GM19324 (cell line): ENCODE data around the gene TRIM14.
"Not testable (repeated sequence)": the region's sequence is repeated elsewhere in the genome, so short reads cannot be mapped to it uniquely, and the experiment has no call there.

Experiments
- ATAC-seq: cut with Tn5 transposase; IDR thresholded peaks from one replicate; pipeline ENCODE4 v1.9.1; 2021; ENCODE audit warnings: mild to moderate bottlenecking, moderate library complexity; ENCODE audit not compliant: unreplicated experiment, low FRiP score

TRIM14 gene

DNA sequence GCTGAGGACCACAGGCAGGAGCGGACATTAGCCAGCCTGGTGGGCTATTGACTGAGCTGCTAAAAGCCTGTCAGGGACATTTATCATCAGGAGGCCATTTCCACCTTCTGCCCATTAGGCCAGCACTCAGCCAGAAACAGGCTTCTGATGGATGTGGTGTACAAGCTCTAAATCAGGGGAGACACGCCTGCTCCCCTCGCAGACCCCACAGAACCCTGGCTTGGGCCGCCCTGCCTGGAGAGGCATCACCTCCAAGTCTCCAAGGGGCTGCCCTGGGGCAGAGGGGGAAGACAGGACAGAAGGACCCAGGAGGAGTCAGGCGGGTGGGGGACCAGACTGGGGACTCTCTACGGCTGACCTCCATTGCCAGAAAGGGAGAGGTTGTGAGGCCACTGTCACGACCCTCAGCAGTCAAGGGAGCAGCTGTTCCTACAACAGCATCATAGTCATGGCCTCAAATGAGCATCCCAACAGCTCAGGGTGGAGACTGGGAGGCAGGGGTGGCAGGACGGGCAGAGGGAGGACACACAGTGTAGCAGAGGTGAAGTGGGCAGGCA, 24.0 kb upstream of the TRIM14 start:
- ATAC-seq: no peak

DNA sequence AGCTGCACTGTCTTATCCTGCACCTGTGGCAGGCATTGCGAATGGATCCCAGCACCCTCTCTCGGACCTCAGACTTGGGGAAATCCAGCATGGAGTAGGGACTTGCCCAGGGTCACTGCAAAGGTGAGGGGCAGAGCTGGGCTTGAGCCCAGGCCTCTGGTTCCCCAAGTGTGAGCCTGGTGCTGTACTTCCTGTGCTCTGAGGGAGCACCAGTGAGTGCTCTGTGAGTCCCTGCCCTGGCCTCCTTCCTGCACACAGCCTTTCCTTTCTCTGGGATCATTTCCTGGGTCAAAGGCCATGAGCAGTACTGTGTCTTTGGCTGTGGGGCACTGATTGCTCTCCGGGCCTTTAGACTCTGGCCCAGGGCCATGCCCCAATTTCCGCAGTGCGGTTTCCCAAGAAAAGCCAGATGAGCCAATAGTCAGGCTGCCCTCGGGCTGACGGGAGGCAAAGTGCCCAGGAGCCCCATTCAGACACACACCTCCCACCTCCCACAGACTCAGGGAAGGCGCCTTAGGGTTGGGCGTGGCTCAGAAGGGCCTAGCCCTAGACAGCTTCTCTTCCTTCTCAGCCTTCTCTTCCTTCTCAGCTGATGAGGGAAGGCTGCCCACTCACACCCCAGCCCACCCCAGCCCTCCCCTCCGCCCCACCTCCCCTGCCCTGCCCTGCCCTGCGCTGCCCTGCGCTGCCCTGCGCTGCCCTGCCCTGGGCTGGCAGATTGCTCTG, 23.3 kb upstream of the TRIM14 start:
- ATAC-seq: no peak

DNA sequence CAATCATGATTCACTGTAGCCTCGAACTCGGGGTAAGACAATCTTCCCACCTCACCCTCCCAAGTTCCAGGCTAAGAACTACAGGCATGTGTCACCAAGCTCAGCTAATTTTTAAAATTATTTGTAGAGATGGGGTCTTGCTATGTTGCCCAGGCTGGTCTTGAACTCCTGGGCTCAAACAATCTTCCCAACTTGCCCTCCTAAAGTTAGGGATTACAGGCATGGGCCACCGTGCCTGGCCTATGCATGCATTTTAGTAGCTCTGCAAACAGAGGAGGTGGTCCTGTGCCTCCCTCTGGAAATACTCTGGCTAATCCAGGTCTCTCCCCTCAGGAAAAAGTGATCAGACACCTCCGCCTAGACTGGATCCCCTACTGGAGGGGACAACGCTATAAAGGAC, 21.5 kb upstream of the TRIM14 start:
- no peak for ATAC-seq

DNA sequence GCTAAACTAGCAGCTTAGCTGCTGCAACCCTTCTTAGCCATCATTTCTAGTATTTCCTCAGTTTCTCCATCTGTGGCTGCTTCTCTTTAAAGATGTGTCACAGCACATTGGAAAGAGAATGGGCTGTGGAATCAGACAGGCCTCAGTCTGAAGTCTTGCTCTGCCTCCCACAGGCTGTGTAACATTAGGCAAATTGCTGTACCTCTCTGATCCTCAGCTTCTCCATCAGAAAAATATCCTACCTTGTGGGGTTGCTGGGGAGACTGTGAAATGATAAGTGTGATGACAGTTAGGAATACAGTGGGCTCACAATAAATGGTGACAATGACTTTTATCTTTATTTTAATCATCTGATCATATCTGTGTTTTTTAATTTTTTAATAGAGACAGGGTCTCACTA, 17.5 kb upstream of the TRIM14 start:
- ATAC-seq: no peak

DNA sequence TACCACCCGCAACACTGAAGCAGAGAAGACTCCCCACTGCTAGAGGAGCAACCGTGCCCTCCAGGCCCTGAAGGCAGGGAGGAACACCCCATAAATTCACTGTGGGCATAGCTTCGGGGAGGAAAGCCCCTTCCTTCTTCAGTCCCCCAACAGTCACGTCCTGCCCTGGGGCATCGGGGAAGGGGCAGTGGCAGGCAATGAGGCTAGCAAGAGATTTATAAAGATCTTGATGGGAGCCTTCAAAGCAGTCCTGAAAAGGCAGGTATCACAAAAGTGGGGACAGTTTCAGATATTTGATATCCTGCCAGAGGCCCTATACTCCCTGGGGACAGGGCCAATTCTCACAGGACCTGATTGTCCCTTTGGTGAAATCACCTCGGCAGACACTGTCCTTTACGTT, 16.9 kb upstream of the TRIM14 start:
- no peak for ATAC-seq

DNA sequence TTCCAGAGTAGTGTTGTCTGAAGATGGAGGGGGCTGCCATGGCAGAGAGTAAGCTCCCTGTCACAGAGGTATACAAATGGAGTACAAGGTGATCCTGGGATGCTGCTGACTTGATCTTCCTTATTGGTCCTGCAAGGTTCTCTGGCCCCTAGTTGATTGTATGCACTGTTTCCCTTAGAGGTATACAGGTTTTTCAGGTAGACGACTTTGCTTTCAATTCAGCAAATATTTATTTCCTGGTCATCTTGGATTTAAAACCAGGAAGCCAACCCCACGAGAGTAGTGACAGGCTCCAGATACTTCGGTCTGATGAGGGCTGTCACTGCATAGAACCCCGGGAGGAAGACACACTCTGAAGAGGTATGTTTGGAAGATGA, 16.5 kb upstream of the TRIM14 start:
- no peak for ATAC-seq

DNA sequence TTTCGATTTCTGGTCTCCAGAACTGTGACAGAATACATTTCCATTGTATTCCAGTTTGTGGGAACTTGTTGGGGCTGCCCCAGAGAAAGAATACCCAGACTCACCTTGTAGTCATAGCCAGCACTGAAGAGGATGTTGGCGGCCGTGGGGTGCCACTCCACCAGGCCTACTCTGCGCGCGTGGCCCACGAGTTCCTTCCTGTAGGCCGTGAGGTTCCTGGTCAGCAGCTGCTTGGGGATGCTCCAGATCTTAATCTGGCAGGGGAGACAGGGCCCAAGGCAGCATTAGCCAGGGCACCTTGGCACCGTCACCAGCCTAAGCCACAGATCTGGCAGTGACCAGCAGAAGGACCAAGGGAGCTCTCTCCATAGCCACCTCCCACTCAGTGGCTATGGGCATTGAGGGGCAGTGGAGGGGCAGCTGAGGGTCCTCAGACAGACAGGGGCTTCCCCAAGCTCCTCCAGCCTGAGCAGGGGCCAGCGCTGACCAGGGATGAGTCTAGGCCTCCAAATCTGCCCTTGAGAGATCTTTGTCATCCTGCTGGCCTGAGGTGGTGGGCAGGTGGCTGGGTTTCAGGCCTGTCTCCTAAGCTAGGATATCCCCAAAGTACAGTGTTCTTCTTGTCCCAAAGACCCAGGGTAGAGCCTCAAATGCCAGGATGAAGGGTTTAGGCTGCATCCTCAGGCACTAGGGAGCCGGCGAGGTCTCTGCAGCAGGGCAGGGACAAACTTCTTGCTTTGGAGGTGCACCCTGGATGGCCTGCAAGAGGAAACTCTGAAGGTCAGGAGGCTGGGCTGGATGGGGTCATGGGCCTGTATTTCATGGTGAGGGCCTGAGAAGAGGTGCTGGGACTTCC, 15.9 kb upstream of the TRIM14 start:
- no peak for ATAC-seq

DNA sequence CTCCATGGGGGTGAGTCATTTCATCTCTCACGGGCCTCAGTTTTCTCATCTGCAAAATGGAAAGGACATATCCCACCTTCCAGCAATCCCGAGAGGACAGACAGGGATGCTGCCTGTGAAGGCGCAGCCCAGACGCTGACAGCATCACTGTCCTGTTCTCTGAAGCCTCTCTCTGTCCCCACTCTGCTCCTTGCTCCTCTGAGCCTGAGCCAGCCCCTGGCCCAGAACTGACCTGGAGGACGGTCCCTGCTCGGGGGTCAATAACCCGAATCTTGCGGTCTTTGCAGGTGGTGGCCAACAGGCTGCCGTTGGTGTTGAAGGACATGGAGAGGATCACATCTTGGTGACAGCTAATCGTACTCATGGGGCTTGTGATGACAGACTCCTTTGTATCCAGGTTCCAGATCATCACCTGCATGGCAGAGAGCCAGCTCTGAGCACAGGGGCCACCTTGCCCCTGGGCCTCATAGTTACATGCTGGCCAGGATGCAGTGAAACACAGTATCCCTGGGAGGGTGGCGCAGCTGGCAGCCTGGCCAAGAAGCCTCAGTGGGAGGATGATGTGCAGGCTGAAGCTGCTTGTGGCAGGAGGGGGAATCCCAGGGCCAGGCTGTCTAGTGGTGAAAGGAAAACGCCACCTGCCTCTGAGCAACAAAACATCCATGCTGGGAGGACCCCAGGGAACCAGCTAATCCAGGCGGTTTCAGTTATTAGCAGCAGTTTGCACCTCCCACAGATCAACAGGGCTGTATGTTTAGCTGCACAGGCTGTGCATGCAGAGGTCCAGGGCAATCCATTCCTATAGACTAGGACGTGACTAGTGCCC, 14.0 kb upstream of the TRIM14 start:
- ATAC-seq: no peak

DNA sequence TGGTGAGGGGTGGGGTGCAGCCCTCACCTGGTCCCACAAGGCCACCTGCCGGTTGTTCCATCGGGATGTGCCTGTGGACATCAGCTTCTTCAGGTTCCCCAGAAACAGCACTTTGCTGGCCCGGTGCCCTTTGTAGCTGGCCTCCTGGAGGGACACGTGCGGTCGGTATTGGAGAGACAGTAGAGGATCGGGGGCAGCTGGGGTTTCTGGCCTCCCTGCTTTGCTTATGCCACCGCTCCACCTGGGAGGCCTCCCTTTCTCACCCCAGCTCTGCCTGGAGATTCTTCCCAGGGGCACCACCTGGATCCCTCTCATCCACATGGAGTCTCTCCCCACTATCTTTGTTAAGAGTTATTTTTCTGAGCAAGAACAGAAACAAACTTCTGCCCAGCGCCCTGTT, 13.1 kb upstream of the TRIM14 start:
- ATAC-seq: no peak

DNA sequence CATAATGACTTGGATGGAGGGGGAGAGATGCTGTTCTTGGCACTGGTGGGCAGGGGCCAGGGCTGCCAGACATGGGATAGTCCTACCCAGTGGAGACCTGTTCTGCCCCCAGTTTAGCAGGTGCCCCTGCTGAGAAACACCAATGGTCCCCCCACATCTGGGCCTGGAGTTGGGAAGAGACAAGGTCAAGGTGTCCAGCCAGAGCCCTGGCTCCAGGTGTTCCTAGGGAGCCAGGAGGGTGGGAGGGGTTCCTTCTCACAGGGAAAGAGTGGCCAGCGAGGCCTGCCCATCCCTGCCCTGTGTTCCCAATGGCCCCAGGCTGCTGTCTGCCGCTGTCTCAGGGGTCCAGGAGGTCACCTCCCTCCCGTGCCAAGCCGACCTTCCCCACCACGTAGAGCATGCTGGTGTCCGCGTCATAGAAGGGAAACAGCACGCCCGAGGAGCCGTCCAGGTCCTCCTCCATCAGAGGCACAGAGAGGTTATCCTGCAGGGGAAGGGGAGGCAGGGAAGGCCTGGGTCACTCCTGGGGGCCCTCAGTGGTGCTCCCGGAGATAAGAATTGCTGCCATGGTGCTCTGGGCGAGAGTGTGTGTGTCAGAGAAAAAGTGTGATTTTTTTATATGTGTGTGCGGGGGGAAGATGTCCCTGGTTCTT, 11.7 kb upstream of the TRIM14 start:
- no peak for ATAC-seq

DNA sequence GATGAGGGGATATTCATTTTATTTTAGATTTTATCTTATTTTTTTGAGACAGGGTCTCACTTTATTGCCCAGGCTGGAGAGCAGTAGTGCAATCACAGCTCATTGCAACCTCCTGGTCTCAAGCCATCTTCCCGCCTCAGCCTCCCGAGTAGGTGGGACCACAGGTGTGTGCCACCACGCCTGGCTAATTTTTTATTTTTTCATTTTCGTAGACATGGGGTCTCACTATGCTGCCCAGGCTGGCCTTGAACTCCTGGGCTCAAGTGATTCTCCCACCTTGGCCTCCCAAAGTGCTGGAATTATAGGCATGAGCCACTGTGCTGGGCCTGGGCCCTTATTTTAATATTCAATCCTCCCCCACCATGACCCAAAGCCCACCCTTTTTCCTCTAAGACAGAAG, 11.0 kb upstream of the TRIM14 start:
- not testable (repeated sequence) for ATAC-seq

DNA sequence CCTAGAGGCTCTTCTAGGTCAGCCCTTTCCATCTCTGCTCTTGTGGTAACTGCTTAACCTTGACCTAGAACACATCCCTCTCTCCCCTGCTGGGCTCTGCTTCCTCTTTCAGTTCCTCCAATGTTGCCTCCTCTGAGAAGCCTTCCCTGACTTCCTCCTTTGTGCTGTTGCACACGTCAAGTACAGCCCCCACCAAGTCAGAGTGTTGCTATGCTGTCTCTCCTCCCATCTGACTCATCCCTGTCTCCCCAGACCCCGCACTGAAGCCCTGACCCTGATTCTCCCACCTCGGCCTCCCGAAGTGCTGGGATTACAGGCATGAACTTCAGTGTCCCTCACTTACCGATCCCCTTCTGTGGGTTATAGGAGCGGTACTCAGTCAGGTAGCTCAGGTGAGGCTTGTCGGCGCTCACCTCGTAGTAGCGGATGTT, 10.4 kb upstream of the TRIM14 start:
- no peak for ATAC-seq

DNA sequence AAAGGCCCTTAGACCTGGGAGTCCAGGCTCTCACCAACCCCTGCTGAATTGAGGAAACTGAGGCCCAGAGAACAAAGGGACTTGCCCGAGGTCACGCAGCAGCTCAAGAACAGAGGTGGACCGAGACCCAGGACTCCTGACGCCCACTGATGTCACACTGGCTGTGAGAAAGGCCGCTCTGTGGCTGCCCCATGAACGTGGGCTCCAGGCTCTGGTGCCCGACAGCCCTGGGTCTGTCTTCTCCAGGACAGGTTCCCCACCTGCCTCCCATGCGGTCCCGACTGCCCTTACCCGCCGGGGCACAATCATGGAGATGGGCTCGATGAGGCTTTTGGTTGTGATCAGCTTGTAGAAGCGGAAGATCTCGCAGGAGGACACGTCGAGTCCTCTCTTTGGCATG, 9.3 kb upstream of the TRIM14 start:
- no peak for ATAC-seq

DNA sequence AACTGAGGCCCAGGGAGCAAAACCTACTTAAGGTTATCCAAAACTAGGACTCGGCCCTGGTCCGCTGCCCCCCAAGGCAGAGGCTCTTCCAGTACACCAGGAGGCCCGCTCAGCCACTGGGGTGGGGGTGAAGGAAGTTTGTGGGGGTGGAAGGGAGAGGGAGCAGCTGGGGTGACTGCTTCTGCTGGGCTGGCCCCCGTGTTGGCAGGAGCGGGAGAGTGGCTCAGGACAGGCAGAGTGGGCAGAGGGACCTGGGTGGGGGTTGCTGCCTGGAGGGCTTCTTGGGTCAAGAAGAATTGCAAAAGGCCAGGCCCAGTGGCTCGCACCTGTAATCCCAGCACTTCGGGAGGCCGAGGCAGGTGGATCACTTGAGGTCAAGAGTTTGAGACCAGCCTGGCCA, 8.2 kb upstream of the TRIM14 start:
- ATAC-seq: no peak

DNA sequence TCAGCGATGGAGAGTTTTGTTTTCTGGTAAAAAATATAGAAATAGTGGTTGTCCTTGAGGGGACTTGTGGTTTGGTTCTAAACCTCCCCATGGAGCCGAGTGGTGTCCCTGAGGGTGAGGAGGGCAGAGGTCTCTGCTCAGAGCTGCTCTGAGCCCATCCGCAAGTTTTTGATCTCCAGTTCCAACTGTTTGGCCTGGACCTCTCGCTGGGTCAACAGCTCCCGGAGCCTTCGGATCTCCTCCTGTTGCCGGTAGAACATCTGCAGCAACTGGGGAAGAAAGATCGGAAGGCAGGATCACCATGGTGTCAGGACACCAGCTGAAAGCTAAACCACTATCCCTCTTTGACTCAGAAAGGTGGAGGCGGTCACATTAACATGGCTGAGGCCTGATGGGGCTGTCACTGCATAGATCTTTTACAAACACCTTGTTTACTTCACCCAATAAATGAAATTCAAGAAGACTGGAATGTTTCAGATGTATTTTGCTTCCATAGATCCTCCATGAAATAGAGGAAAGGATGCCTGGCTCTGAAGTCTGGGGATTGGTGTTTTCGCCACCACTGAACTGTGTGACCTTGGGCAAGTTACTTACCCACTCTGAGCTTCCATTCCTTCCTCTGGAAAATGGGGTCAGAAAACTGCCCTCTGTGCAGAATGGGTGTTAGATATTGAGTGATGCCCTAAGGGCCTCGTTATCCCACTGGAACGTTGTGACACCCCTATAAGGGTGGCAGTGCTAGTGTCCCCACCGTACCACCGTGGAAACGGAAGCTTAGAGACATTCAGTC, 5.8 kb upstream of the TRIM14 start:
- ATAC-seq: no peak

DNA sequence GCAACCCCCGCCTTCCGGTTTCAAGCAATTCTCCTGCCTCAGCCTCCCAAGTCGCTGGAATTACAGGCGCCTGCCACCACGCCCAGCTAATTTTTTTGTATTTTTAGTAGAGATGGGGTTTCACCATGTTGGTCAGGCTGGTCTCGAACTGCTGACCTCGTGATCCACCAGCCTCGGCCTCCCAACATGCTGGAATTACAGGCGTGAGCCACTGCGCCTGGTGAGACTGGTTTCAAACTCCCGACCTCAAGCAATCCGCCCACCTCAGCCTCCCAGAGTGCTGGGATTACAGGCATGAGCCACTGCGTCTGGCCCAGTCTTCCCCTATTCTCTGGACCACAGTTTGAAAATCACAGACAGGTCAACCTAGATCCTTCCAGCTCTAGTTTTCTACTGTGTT, 5.1 kb upstream of the TRIM14 start:
- not testable (repeated sequence) for ATAC-seq

DNA sequence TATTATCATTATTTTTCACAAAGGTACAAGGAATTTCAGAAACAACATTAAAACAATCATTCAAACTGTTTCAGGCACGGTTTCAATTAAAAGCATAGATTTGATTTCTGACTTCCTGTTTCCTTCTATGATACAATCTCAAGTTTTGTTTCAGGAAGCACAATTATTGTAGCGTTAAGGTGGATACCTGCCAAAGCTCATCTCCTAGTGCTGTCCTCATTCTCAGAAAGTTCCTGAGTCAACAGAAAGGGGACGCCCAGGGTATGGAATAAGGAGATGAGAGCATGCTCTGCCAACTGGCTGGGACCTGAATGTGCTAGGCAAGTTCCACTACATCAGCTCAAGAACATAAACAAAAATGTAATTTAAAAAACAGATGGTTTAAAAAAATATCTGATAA, 2.0 kb upstream of the TRIM14 start:
- ATAC-seq: no peak

DNA sequence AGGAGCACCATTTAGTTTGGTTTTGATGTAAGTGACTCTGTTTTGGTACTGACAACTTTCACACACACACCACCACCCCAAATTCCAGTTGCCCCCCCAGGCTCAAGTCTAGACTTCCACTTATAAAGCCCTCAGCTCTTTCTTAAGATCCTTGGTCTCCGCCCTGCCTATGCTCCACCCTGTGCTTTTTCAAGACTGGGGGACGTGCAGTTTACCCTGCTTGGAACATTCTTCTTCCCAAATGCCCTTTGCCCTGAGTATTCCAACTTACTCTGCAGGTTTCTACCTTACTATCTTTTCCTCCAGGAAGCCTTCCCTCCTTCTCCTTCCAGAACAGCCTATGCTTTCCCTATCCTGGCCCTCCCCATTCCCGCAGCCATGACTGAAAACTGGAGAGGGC, 1.5 kb upstream of the TRIM14 start:
- ATAC-seq: no peak

DNA sequence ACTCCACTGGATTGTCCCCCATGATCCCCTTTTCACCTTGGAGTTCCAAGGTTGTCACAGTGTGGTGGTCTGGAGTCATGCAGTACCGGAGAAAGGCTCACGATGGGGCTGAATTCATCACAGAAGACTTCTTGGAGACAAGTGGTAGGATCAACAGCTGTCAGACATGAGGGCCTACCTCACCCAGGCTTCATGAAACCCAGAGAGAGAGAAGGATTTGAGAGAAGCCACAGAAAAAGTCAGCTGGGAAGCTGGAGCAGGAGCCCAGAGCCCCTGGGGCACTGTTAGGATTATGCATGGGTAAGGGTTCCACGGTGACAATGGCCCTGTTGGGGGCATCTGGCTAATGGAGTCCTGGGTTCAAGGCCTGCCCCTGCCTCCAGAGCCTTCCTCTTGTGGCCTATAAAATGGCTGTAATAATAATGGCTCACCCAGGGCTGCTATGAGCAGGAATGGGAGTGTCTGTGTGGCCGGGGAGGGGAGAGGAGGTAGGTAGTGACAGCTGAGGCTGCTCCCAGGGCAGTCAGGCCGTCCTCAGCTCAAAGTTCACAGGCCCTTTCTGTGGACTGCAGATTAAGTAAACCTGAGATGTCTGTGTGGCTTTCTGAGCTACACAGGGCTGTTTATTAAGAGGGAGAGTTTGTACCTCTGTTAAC, 910 bp downstream of the TRIM14 start:
- peak; percentile 38 for ATAC-seq
